ENCODE results near the gene PHYKPL.
A peak's percentile ranks its signal among the peaks of the same experiment; 100 is the strongest.

The PHYKPL gene

GRCh38 chr5:178182158-178182876 is 50.3 kb downstream of the PHYKPL start:
- DNase-seq = no peak

- no peak for DNase-seq
Observed at GRCh38 chr5:178180141-178180863, 52.3 kb downstream of the PHYKPL start.

GRCh38 chr5:178177569-178177968 is 55.0 kb downstream of the PHYKPL start:
- no peak for DNase-seq

GRCh38 chr5:178176791-178177190 is 55.8 kb downstream of the PHYKPL start:
- DNase-seq = no peak

- DNase-seq = no peak
Observed at GRCh38 chr5:178174456-178174855, 58.1 kb downstream of the PHYKPL start.

GRCh38 chr5:178170455-178170854 is 62.1 kb downstream of the PHYKPL start:
- DNase-seq = no peak

GRCh38 chr5:178165581-178165980 is 67.0 kb downstream of the PHYKPL start:
- DNase-seq = no peak

GRCh38 chr5:178163772-178164735 is 68.5 kb downstream of the PHYKPL start:
- DNase-seq = peak; percentile 92

- DNase-seq = no peak
Observed at GRCh38 chr5:178162481-178162880, 70.1 kb downstream of the PHYKPL start.

- DNase-seq = no peak
Observed at GRCh38 chr5:178160176-178160575, 72.4 kb downstream of the PHYKPL start.
